Renal cortical epithelial cell (primary cell): ENCODE results near the gene KLHL24. TPM values are rescaled to one million over a fixed set of nuclear protein-coding genes. Genes with fewer than 3 reads are reported as not detected.
"Not testable (repeated sequence)": the region's sequence is repeated elsewhere in the genome, so short reads cannot be mapped to it uniquely, and the experiment has no call there.

Experiments
- DNase-seq: peaks from one replicate; pipeline ENCODE4 v3.0.0-alpha.2; 2011; ENCODE audit warnings: low read depth
- total RNA-seq: library from RNA; depleted of rRNA; stranded (reverse); fragments of >200 nt; gene quantifications from 2 replicates; pipeline ENCODE4 v1.2.3, GENCODE V29; 2014

Gene KLHL24
- total RNA-seq, 1 donor from 2014 or later = 122 TPM

- DNase-seq = no peak
Measured at GRCh38 chr3:183695569-183696364, 60.3 kb downstream of the KLHL24 start.

DNA sequence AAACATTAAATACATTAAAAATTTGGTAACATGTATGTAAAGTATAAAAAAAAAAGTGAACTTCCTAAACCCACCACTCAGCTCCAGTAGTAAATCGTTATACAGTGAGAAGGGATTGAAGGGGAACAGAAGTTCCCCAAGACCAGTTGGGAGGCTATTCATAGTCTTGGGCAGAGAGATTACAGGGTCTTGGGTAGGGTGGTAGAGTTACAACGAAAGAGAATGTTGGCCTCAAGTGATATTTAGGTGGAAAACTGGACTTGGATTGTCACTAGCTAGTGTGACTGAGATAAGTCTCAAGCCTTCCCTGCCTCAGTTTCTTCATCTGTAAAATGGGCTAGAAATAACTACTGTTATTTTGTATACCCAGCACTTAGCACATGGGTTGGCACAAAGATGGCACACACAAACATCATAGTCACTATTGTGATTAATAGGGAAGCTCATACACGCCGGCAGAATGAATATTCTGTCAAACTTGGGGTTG lies 61.7 kb downstream of the KLHL24 start:
- no peak for DNase-seq

DNA sequence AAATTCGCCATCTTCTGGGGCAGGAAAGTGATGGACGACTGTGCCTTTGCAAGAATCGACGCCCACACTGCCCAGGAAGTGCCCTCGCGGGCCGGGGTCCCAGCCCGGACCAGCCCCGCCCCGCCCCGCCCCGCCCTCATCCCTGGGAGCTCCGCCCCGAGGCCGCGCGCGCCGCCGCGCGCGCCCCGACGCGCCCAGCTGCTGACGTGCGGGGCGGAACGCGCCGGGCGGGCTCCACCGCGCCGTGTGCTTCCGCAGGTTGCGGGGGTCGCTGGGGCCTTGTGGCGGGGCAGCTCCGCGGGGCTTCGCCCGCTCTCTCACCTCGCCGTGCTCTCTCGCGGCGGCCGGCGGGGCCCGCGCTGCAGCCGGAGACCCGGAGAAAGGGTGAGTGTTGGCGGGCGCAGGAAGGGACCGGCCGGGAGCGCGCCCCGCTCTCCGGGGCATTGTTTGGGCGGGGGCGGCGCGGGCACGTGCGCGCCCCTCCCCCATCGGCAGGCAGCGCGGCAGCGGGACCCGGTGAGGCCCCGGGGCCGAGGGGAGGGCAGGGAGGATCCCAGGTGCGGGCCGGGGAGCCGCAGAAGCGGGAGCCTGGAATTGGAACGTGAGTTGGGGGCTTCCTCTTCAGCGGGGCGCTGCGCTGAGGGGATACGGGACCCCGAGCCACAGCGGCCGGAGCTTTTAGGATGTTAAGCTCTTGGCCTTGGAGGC lies 62.3 kb downstream of the KLHL24 start, which contains the start of gene YEATS2:
Gene YEATS2 (plus strand): TSS at position 188 of the 708 bp plus-strand sequence. CDS start 17,366 bp downstream, outside the sequence.
- DNase-seq = peak; percentile 23

DNA sequence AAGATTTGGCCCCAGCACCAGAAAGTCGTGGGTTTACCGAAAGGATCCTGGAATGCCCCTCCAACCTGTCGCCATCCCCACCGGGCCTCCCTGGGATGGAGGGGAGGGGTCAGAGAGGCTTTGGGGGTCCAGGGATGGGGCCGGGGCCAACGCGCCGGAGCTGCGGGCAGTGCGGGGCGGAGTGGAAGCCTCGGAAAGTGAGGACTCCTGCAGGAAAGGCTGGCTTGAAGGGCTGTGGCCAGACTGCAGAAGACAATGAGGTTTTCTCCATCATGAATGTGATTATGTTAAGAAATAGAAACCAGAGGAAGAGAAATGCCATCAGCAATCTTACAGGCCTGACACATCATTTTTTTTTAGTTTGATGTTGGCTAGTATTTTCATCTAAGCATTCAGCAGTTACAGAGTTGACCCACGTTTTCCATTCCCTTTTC lies 62.9 kb downstream of the KLHL24 start:
- DNase-seq = peak; percentile 42

DNA sequence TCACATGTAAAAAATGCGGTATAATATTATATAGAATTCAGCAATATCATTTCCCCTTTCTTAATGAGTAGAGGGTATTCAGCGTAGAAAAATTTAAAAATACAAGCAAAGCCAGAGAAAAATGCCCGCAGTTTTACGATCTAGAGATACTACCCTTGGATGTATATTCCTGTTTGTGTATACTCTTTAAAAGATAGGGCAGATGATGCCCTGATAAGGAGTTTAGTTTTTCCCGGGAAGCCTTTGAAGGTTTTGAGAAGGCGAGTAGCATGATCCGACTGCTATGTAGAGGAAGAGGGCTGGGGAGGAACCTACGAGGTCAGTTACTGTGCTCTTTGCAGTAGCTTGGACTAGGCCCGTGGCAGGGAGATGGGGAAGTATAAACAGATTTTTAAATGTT lies 63.3 kb downstream of the KLHL24 start:
- peak; percentile 15 for DNase-seq

- no peak for DNase-seq
Measured at GRCh38 chr3:183699238-183699947, 64.0 kb downstream of the KLHL24 start.

GRCh38 chr3:183701744-183702143 lies 66.3 kb downstream of the KLHL24 start:
- DNase-seq = no peak

- DNase-seq = not testable (repeated sequence)
Measured at GRCh38 chr3:183703892-183704291, 68.5 kb downstream of the KLHL24 start.

DNA sequence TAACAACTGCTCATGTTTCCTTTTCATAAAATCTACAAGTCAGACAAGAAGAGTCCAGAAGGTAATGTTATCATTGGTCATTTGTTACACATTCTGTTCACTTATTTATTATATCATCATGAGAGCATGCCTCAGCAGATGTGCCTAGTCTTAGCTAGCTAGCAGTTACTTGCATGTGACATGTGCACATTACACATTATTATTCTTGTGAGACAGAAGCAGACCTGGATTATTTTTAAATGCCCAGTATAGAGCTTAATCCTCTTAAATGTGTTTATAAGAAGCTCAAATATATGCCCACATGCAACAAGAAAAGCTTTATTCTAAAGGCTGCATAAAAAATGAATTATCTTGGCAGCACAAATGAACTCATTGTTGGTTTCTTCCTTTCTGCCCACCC lies 74.8 kb downstream of the KLHL24 start:
- no peak for DNase-seq

DNA sequence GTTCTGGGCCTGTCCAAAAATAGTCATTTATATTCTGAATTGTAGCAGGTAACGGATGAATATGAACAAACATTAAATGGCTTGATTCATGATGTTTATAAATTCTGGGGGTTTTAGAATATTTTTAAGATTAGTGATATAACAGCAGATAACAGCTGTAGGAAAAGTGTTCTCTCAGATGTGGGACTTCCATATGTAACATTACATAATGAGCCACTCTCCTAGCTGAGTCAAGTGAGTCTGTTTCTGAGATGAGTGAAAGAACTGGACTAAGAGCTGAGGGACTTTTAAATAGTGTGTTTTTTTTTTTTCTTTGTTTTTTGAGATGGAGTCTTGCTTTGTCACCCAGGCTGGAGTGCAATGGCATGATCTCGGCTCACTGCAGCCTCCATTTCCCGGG lies 76.1 kb downstream of the KLHL24 start:
- DNase-seq = no peak

DNA sequence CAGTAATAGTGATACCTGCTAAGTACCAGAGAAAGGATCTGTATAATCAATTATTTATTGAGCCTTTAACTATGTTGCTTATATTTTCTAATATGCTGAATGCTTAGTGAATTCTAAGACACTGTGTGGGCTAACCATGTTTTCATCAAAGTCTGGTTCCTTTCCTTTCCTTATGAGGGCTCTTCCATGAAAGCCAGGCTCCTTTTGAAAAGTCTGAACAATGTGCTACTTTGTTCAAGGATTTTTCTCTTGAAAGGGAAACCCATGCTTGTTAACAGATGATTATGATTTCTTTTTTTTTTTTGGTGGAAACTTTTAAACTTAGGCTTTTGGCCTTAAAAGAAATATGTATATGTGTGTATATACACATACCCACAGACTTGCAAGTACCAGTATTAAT lies 79.2 kb downstream of the KLHL24 start:
- DNase-seq = no peak

DNA sequence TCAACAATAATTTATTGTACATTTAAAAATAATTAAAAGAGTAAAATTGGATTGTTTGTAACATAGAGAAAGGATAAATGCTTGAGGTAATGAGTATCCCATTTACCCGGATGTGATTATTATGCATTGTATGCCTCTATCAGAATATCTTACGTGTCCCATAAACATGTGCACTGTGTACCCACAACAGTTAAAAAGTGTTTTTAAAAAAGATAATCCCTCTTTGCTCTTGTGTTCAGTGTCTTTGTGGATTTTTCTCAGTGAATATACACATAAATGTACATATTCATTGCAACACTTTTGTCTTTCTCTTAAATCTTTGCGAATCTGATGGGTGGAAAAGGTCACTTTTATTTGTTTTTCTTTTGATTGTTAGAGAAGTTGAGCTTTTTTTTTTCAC lies 82.6 kb downstream of the KLHL24 start:
- no peak for DNase-seq

DNA sequence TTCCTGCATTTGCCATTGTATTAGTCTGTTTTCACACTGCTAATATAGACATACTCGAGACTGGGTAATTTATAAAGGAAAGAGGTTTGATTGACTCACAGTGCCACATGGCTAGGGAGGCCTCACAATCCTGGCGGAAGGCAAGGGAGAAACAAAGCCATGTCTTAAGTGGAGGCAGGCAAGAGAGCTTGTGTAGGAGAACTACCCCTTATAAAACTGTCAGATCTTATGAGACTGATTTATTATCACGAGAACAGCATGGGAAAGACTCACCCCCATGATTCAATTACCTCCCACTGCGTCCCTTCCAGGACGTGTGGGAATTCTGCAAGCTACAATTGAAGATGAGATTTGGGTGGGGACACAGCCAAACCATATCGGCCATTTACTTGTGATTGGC lies 90.0 kb downstream of the KLHL24 start:
- no peak for DNase-seq

GRCh38 chr3:183728204-183728603 lies 92.8 kb downstream of the KLHL24 start:
- DNase-seq = no peak

GRCh38 chr3:183730361-183730760 lies 94.9 kb downstream of the KLHL24 start:
- no peak for DNase-seq

GRCh38 chr3:183731611-183732010 lies 96.2 kb downstream of the KLHL24 start:
- no peak for DNase-seq

- no peak for DNase-seq
Measured at GRCh38 chr3:183733553-183733952, 98.1 kb downstream of the KLHL24 start.

Other genes starting within 250 kb of the KLHL24 start
- 0.25 and 2.1 TPM in 2 replicates for gene MCF2L2, start 207.0 kb upstream of the KLHL24 start, total RNA-seq
- gene KLHL6, start 79.9 kb upstream of the KLHL24 start, total RNA-seq = under 0.01 TPM in 1 of 2 replicates, not detected in the other
- gene YEATS2, start 62.2 kb downstream of the KLHL24 start, total RNA-seq = 21.2 and 43.9 TPM in 2 replicates
- 2.3 and 2.5 TPM in 2 replicates for gene MAP6D1, start 190.0 kb downstream of the KLHL24 start, total RNA-seq
- 43.7 and 53.5 TPM in 2 replicates for gene PARL, start 249.3 kb downstream of the KLHL24 start, total RNA-seq